Chondrocyte (in vitro differentiated cells): ENCODE data around the gene KLHL7. TPM values are rescaled to one million over a fixed set of nuclear protein-coding genes. Genes with fewer than 3 reads are reported as not detected.
A peak's percentile ranks its signal among the peaks of the same experiment; 100 is the strongest.

Experiments
- DNase-seq: peaks from one replicate; pipeline ENCODE4 v3.0.0; 2021; ENCODE audit warnings: mixed read lengths, low spot score
- H3K27ac Mint-ChIP-seq: one replicate; pipeline ENCODE4 v1.8.0; 2021; ENCODE audit warnings: mild to moderate bottlenecking, moderate library complexity, mixed read lengths; ENCODE audit not compliant: unreplicated experiment
- H3K27me3 Mint-ChIP-seq: 2 replicates; pipeline ENCODE4 v1.8.0; 2021; ENCODE audit warnings: low read depth, mixed read lengths
- H3K36me3 Mint-ChIP-seq: 2 replicates; pipeline ENCODE4 v1.8.0; 2021; ENCODE audit warnings: low read depth, mixed read lengths
- H3K4me1 Mint-ChIP-seq: 2 replicates; pipeline ENCODE4 v1.8.0; 2021; ENCODE audit warnings: low read depth, mild to moderate bottlenecking, mixed read lengths
- H3K4me3 Mint-ChIP-seq: one replicate; pipeline ENCODE4 v1.8.0; 2021; ENCODE audit warnings: mild to moderate bottlenecking, moderate library complexity, mixed read lengths; ENCODE audit not compliant: unreplicated experiment
- H3K9me3 Mint-ChIP-seq: 2 replicates; pipeline ENCODE4 v1.8.0; 2021; ENCODE audit warnings: low read depth, mixed read lengths
- total RNA-seq: library from RNA; stranded (reverse); gene quantifications from 3 replicates; pipeline ENCODE4 v1.2.1, GENCODE V29; 2021
- TF ChIP-seq, protein P1 (sequence below): fragments of 200-600 bp; sonication (generic); IDR thresholded peaks from 2 replicates; pipeline ENCODE4 v1.5.0; 2021; ENCODE audit warnings: antibody characterized with exemption, mild to moderate bottlenecking, moderate library complexity

The KLHL7 gene
- total RNA-seq, 1 donor from 2014 or later = 38.1 TPM

DNA sequence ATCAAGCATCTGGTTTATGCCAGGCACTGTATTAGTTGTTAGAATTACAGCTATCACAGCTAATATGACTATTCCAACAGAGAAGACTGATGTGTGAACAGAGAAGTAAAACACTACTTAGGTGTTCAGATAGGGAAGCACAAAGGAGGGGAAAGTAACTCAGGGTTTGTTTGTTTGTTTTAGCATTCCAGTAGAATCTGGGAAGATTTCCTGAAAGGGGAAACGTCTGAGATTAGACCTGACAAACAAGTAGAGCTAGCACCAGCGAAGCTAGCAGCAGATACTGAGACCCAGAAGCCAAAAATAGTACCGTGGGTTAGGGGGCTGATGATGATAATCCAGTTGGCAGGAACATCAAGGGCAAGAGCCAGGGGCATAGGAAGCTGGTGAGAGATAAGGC lies 28.8 kb upstream of the KLHL7 start:
- no peak for DNase-seq
- H3K27ac Mint-ChIP-seq = no peak overlapping the region
- H3K27me3 Mint-ChIP-seq = peaks cover 6% of the 10 kb centered on the region

DNA sequence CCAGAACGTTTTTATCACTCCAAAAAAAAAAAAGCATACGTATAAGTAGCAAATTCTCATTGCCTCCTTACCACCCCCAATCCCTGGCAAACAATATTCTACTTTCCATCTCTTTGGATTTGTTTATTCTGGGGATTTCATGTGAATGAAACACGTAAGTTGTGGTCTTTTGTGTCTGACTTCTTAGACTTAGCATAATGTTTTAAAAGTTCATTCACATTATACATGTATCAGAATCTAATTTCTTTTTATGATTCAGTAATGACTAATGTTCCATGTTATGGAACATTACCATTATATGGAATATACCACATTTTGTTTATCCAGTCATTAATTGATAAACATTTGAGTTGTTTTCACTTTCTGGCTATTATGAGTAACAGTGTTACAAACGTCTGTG lies 12.5 kb upstream of the KLHL7 start:
- no peak overlapping the region for H3K4me3 Mint-ChIP-seq
- H3K9me3 Mint-ChIP-seq = peaks cover 3% of the 10 kb centered on the region
- peak overlapping the region; percentile 13 for H3K27ac Mint-ChIP-seq
- H3K36me3 Mint-ChIP-seq = no peaks in the 10 kb centered on the region
- TF ChIP-seq, protein P1, sequence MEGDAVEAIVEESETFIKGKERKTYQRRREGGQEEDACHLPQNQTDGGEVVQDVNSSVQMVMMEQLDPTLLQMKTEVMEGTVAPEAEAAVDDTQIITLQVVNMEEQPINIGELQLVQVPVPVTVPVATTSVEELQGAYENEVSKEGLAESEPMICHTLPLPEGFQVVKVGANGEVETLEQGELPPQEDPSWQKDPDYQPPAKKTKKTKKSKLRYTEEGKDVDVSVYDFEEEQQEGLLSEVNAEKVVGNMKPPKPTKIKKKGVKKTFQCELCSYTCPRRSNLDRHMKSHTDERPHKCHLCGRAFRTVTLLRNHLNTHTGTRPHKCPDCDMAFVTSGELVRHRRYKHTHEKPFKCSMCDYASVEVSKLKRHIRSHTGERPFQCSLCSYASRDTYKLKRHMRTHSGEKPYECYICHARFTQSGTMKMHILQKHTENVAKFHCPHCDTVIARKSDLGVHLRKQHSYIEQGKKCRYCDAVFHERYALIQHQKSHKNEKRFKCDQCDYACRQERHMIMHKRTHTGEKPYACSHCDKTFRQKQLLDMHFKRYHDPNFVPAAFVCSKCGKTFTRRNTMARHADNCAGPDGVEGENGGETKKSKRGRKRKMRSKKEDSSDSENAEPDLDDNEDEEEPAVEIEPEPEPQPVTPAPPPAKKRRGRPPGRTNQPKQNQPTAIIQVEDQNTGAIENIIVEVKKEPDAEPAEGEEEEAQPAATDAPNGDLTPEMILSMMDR = no peak
- no peak for DNase-seq
- H3K4me1 Mint-ChIP-seq = peaks cover 10% of the 10 kb centered on the region
- no peaks in the 10 kb centered on the region for H3K27me3 Mint-ChIP-seq

More for the DNA sequence above, 28.8 kb upstream of the KLHL7 start:
- TF ChIP-seq, protein P1 = no peak
- H3K4me1 Mint-ChIP-seq = peaks cover 23% of the 10 kb centered on the region
- H3K9me3 Mint-ChIP-seq = no peaks in the 10 kb centered on the region
- no peak overlapping the region for H3K4me3 Mint-ChIP-seq
- H3K36me3 Mint-ChIP-seq = no peaks in the 10 kb centered on the region

DNA sequence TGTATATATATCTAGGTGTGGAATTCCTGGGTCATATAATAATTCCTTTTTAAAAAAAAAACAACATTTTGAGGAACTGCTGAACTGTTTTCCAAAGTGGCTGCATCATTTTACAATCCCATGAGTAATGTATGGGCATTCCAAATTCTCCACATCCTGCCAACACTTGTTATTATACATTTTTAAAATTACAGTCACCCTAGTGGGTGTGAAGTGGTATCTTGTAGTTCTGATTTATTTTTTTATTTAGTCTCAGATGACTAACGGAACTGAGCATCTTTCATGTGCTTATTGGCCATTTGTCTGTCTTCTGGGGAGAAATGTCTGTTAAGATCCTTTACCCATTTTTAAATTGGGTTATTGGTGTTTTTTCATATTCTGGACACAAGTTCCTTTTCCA lies 12.0 kb upstream of the KLHL7 start:
- no peak for DNase-seq
- peaks cover 3% of the 10 kb centered on the region for H3K9me3 Mint-ChIP-seq
- TF ChIP-seq, protein P1 = no peak
- H3K36me3 Mint-ChIP-seq = no peaks in the 10 kb centered on the region
- peak overlapping the region; percentile 13 for H3K27ac Mint-ChIP-seq
- H3K4me1 Mint-ChIP-seq = peaks cover 10% of the 10 kb centered on the region
- no peak overlapping the region for H3K4me3 Mint-ChIP-seq
- H3K27me3 Mint-ChIP-seq = no peaks in the 10 kb centered on the region

DNA sequence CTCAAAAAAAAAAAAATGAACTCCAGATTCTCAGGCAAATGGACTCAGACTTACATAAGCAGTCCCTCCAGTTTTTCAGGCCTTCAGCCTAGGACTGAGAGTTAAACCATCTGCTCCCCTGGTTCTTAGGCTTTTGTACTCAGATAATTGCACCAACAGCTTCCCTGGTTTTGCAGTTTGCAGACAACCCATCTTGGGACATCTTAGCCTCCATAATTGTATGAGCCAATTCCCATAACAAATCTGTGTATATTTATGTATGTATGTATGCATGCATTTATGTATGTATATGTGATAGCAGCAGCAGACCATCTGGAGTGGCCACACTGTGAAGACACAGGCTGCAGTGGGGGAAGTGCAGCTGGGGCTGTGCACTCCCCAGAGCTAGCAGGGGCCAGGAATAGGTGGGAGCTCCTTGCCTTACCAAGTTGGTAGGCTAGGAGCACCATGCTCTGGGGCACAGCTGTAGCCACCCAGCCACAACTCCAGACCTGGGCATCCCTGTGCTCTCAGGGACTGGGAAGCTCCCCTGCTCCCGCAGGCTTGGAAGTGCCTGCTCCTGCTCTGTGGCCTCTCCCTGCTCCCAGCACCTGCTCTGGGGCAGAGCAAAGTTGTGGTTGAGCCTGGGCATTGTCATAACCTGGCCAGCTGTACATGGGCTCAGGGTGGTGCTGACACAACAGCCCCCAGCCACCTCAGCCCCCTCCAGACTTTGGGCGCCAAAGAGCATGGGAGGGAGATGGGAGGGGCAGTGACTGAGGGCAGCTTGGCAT lies 8.9 kb upstream of the KLHL7 start:
- Mint-ChIP-seq H3K4me3 (no peak overlapping the region), H3K27me3 (no peaks in the 10 kb centered on the region), H3K27ac (no peak overlapping the region), H3K4me1 (peaks cover 10% of the 10 kb centered on the region), H3K9me3 (peaks cover 4% of the 10 kb centered on the region), H3K36me3 (no peaks in the 10 kb centered on the region)
- TF ChIP-seq, protein P1 = no peak
- DNase-seq = no peak

DNA sequence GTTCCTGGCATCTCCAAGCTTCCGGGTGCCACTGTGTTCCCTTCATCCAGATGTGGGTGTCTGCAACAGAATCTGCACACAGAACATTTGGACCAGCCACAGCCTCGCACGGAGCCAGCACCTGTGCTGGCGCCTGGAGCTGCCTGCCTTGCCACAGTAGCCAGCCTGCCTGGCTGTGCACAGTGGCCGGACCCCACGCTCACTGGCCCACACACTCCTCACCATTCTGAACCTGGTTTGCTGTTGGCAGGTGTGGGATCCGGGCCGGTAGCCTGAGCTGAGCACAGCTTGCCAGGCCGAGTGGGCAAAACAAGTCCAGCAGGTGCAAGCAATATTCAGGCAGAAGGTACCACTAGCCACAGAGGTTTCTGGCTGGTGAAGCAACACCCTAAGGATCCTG lies 7.6 kb upstream of the KLHL7 start:
- H3K4me3 Mint-ChIP-seq = no peak overlapping the region
- H3K27me3 Mint-ChIP-seq = no peaks in the 10 kb centered on the region
- peaks cover 9% of the 10 kb centered on the region for H3K4me1 Mint-ChIP-seq
- peaks cover 5% of the 10 kb centered on the region for H3K36me3 Mint-ChIP-seq
- TF ChIP-seq, protein P1 = no peak
- peaks cover 15% of the 10 kb centered on the region for H3K9me3 Mint-ChIP-seq
- DNase-seq = no peak
- no peak overlapping the region for H3K27ac Mint-ChIP-seq
